HFFc6 (cell line): ENCODE measurements around the gene POU2F1. TPM values are rescaled to one million over a fixed set of nuclear protein-coding genes. Genes with fewer than 3 reads are reported as not detected.
A peak's percentile ranks its signal among the peaks of the same experiment; 100 is the strongest.

Experiments used
- DNase-seq: peaks from one replicate; pipeline ENCODE4 v3.0.0-alpha.2; 2018
- H3K27ac Mint-ChIP-seq: 2 replicates; pipeline ENCODE4 v1.8.0; 2020; ENCODE audit warnings: mild to moderate bottlenecking, mixed read lengths
- H3K27me3 Mint-ChIP-seq: 2 replicates; pipeline ENCODE4 v1.8.0; 2021; ENCODE audit warnings: mild to moderate bottlenecking, moderate library complexity, mixed read lengths; ENCODE audit not compliant: insufficient read depth
- H3K36me3 Mint-ChIP-seq: 2 replicates; pipeline ENCODE4 v1.8.0; 2021; ENCODE audit warnings: low read depth, mixed read lengths
- H3K4me1 Mint-ChIP-seq: 2 replicates; pipeline ENCODE4 v1.8.0; 2020; ENCODE audit warnings: low read depth, mixed read lengths
- H3K4me3 Mint-ChIP-seq: 2 replicates; pipeline ENCODE4 v1.8.0; 2020; ENCODE audit warnings: mild to moderate bottlenecking, moderate library complexity, mixed read lengths
- H3K9me3 Mint-ChIP-seq: 2 replicates; pipeline ENCODE4 v1.8.0; 2020; ENCODE audit warnings: mild to moderate bottlenecking, mixed read lengths
- CTCF ChIP-seq: fragments of 200-600 bp; sonication (generic); IDR thresholded peaks from 2 replicates; pipeline ENCODE4 v1.5.0; 2021; ENCODE audit warnings: antibody characterized with exemption, mild to moderate bottlenecking
- total RNA-seq, 6 experiments: library from RNA; stranded (reverse); fragmentation: NEBNext Ultra II Directional; extraction: Animal tissue kit (Norgen Biotek cat#: 25700); gene quantifications; 2 replicates in 1 of 6; 3 replicates in 5 of 6; pipeline ENCODE4 v1.2.3, GENCODE V29; 2021

POU2F1 gene
- total RNA-seq, 6 experiments from 2014 or later = 3.4 to 6.6 (median 4.4) TPM

GRCh38 chr1:167440776-167441175 is 220.1 kb downstream of the POU2F1 start:
- 0 out of 2 replicates have a peak, but pooled peaks cover 8% of the 10 kb centered on the region for H3K4me1 Mint-ChIP-seq
- no peak for DNase-seq
- TF ChIP-seq CTCF = no peak
- H3K27ac Mint-ChIP-seq = no peak overlapping the region
- H3K4me3 Mint-ChIP-seq = no peak overlapping the region
- no peaks in the 10 kb centered on the region; the same call in 1 of the 2 replicates for H3K9me3 Mint-ChIP-seq
- H3K27me3 Mint-ChIP-seq = peaks cover 23% of the 10 kb centered on the region
- no peaks in the 10 kb centered on the region for H3K36me3 Mint-ChIP-seq

GRCh38 chr1:167441222-167441621 is 220.5 kb downstream of the POU2F1 start:
- no peak for DNase-seq
- H3K27me3 Mint-ChIP-seq = peaks cover 24% of the 10 kb centered on the region
- H3K4me1 Mint-ChIP-seq = 0 out of 2 replicates have a peak, but pooled peaks cover 8% of the 10 kb centered on the region
- H3K9me3 Mint-ChIP-seq = no peaks in the 10 kb centered on the region
- H3K36me3 Mint-ChIP-seq = no peaks in the 10 kb centered on the region
- no peak overlapping the region for H3K27ac Mint-ChIP-seq
- H3K4me3 Mint-ChIP-seq = no peak overlapping the region
- TF ChIP-seq CTCF = no peak

- Mint-ChIP-seq H3K4me3 (no peak overlapping the region), H3K27ac (no peak overlapping the region), H3K4me1 (0 out of 2 replicates have a peak, but pooled peaks cover 8% of the 10 kb centered on the region), H3K36me3 (no peaks in the 10 kb centered on the region), H3K9me3 (no peaks in the 10 kb centered on the region), H3K27me3 (peaks cover 30% of the 10 kb centered on the region)
- TF ChIP-seq CTCF = peak; percentile 90
- DNase-seq = peak; percentile 62
Observed at GRCh38 chr1:167442142-167442848, 221.6 kb downstream of the POU2F1 start.

- no peaks in the 10 kb centered on the region for H3K36me3 Mint-ChIP-seq
- no peaks in the 10 kb centered on the region for H3K9me3 Mint-ChIP-seq
- no peak for TF ChIP-seq CTCF
- H3K4me3 Mint-ChIP-seq = no peak overlapping the region
- H3K27me3 Mint-ChIP-seq = peaks cover 30% of the 10 kb centered on the region
- H3K27ac Mint-ChIP-seq = no peak overlapping the region
- 0 out of 2 replicates have a peak, but pooled peaks cover 8% of the 10 kb centered on the region for H3K4me1 Mint-ChIP-seq
- DNase-seq = no peak
Observed at GRCh38 chr1:167442854-167443565, 222.3 kb downstream of the POU2F1 start.

GRCh38 chr1:167443757-167444156 is 223.1 kb downstream of the POU2F1 start:
- DNase-seq = no peak
- TF ChIP-seq CTCF = no peak
- H3K4me1 Mint-ChIP-seq = 0 out of 2 replicates have a peak, but pooled peaks cover 8% of the 10 kb centered on the region
- H3K36me3 Mint-ChIP-seq = no peaks in the 10 kb centered on the region
- peaks cover 24% of the 10 kb centered on the region for H3K27me3 Mint-ChIP-seq
- H3K9me3 Mint-ChIP-seq = no peaks in the 10 kb centered on the region
- H3K27ac Mint-ChIP-seq = no peak overlapping the region
- no peak overlapping the region for H3K4me3 Mint-ChIP-seq
